Measurements from ENCODE around the gene HGFAC.

HGFAC gene

GRCh38 chr4:3436798-3437581, 4.8 kb upstream of the HGFAC start:
- TF ChIP-seq CTCF (IDR thresholded peaks at IDR 0.05; ENCODE audit: control insufficient read depth, insufficient read depth, low read depth, low read length, missing control alignments): no peak
- no peak for DNase-seq (ENCODE audit: low read depth)
- no peak overlapping the region for H3K4me3 ChIP-seq (ENCODE audit: control insufficient read depth, low read depth, low read length)

GRCh38 chr4:3437582-3437936, 4.2 kb upstream of the HGFAC start:
- TF ChIP-seq CTCF (IDR thresholded peaks at IDR 0.05; ENCODE audit: control insufficient read depth, insufficient read depth, low read depth, low read length, missing control alignments): no peak
- no peak for DNase-seq (ENCODE audit: low read depth)

DNA sequence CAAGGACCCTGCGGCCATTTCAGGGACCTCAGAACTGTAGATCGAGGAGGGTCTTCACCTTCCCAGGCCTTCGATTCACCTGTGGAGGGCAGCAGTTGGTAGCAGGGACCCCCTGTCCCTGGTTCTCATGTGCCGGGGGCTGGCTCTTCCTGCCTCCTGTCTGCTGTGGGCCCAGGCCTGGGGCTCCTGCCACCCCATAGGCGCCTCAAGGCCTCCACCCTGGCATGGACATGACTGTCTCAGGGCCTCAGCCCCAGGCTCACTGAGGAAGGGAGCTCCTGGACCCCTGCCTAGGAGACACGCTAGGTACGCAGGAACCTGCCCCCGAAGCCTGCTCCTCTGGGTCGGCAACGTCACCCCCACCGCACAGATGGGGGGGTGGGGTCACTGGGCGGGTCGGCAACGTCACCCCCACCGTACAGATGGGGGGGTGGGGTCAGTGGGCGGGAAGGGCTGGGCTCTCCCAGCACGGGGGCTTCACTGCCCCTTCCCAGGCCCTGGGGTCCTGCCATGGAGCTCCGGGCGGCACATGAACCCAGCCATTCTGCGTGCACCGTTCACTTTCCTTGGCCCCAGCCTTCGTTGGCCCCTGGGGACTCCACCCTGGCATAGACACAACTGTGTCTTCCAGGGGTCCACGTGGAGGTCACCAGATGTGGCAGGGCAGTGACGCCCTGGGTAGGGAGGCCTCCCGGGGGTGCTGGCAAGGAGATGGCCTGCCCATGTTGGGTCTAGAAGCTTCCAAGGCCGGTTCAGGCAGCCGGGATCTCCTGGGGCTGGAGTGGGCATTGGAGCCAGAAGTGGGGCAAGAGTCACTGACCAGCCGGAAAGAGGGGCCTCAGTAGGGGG, 3.5 kb upstream of the HGFAC start:
- H3K4me3 ChIP-seq (ENCODE audit: control insufficient read depth, low read depth, low read length): no peak overlapping the region
- no peak for TF ChIP-seq CTCF (IDR thresholded peaks at IDR 0.05; ENCODE audit: control insufficient read depth, insufficient read depth, low read depth, low read length, missing control alignments)
- DNase-seq (ENCODE audit: low read depth): no peak

More at GRCh38 chr4:3437582-3437936, 4.2 kb upstream of the HGFAC start:
- H3K4me3 ChIP-seq (ENCODE audit: control insufficient read depth, low read depth, low read length): no peak overlapping the region

GRCh38 chr4:3438847-3439180, 3.0 kb upstream of the HGFAC start:
- no peak for DNase-seq (ENCODE audit: low read depth)
- TF ChIP-seq CTCF (IDR thresholded peaks at IDR 0.05; ENCODE audit: control insufficient read depth, insufficient read depth, low read depth, low read length, missing control alignments): no peak
- H3K4me3 ChIP-seq (ENCODE audit: control insufficient read depth, low read depth, low read length): no peak overlapping the region

- no peak overlapping the region for H3K4me3 ChIP-seq (ENCODE audit: control insufficient read depth, low read depth, low read length)
- DNase-seq (ENCODE audit: low read depth): no peak
- no peak for TF ChIP-seq CTCF (IDR thresholded peaks at IDR 0.05; ENCODE audit: control insufficient read depth, insufficient read depth, low read depth, low read length, missing control alignments)
Observed at GRCh38 chr4:3439391-3439790, 2.4 kb upstream of the HGFAC start.

DNA sequence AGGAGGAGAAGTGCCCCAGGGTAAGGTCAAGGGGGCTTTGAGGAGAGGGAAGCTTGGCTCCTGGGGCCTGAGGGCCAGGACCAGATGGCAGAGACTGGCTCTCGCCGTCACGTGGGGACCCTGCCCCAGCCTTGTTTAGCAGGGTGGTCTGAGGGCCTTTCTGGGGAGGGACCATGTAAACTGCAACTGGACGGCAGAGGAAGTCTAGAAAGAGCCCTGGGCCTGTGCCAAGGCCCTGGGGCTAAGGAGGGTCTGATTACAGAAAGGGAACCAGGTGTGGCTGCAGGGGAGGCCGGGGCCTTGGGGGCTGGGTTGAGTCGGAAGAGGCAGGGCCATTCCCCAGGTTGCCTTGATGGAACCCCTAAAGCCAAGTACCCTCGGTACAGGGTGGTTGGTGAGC, 1.8 kb upstream of the HGFAC start:
- no peak for TF ChIP-seq CTCF (IDR thresholded peaks at IDR 0.05; ENCODE audit: control insufficient read depth, insufficient read depth, low read depth, low read length, missing control alignments)
- DNase-seq (ENCODE audit: low read depth): no peak
- H3K4me3 ChIP-seq (ENCODE audit: control insufficient read depth, low read depth, low read length): no peak overlapping the region
